Esophagus squamous epithelium (tissue), 4 donors: ENCODE data around the gene ANKRD60.

Experiments
- CTCF ChIP-seq, 6 experiments: fragments of 450-650 bp in 4 of 6; fragments of 200-600 bp in 2 of 6; sonication (generic) in 2 of 6; IDR thresholded peaks; one replicate each; pipeline ENCODE4 v1.5.1; 2016 to 2019; ENCODE audit warnings: antibody characterized with exemption in 6 of 6, mild to moderate bottlenecking in 4 of 6, moderate library complexity in 4 of 6
- POLR2A ChIP-seq, 4 donors: fragments of 450-650 bp; IDR thresholded peaks; one replicate each; pipeline ENCODE4 v1.6.1; 2017; ENCODE audit warnings: antibody characterized with exemption in 4 of 4, mild to moderate bottlenecking in 4 of 4, moderate library complexity in 3 of 4

GRCh38 chr20:58208944-58209343 is 19.5 kb downstream of the ANKRD60 start:
- no peak for TF ChIP-seq CTCF (IDR thresholded peaks at IDR 0.05)
- no peak for TF ChIP-seq POLR2A (IDR thresholded peaks at IDR 0.05)
